Pancreas (tissue), 10 donors: ENCODE measurements around the gene HFM1. TPM values are rescaled to one million over a fixed set of nuclear protein-coding genes. Genes with fewer than 3 reads are reported as not detected.

Experiments
- ATAC-seq, 4 donors: fragments of 200-7000 bp; cut with Tn5 transposase; one replicate each; pipeline versions ENCODE4 v1.8.0 to v1.9.1; 2020; ENCODE audit warnings: mild to moderate bottlenecking in 4 of 4, moderate library complexity in 4 of 4
- DNase-seq, 6 donors: peaks; one replicate each; pipeline ENCODE4 v3.0.0-alpha.2; 2020
- FAIRE-seq: peaks from 2 replicates; lab custom pipeline; 2012; peaks lifted over from hg19 to GRCh38; lab: Jason Lieb, UNC
- H3K27ac ChIP-seq, 4 donors: fragments of 200-600 bp; sonication (generic); 1 replicate in 3 of 4; 2 replicates in 1 of 4; pipeline versions ENCODE4 v1.5.0 to v1.8.0; 2020
- H3K27me3 ChIP-seq, 4 donors: fragments of 200-600 bp; one replicate each; pipeline ENCODE4 v1.8.0; 2021
- H3K36me3 ChIP-seq, 3 donors: fragments of 200-600 bp; sonication (generic) in 1 of 3; one replicate each; pipeline versions ENCODE4 v1.5.0 to v1.8.0; 2020 to 2021
- H3K4me1 ChIP-seq, 3 donors: fragments of 200-600 bp; one replicate each; pipeline ENCODE4 v1.8.0; 2021
- H3K4me3 ChIP-seq, 4 donors: fragments of 200-600 bp; sonication (generic) in 2 of 4; one replicate each; pipeline versions ENCODE4 v1.5.0 to v1.8.0; 2020 to 2021
- H3K9me3 ChIP-seq, 4 donors: fragments of 200-600 bp; one replicate each; pipeline ENCODE4 v1.8.0; 2021
- WGBS, 2 donors: extraction: QIAGEN DNeasy Blood & Tissue Kit; methylation state at CpG; one replicate each; pipeline ENCODE4 v1.1.7; 2013; 5-methylcytosine and 5-hydroxymethylcytosine counted together
- intact Hi-C, 3 donors: fragments of 100-400 bp; cut with DNase I; formaldehyde crosslinking; loops; one replicate each; pipeline versions ENCODE4 v1.11.1 to v1.14.2; 2022
- polyA plus RNA-seq, 2 donors: library from polyadenylated mRNA; stranded (reverse); fragments of 200-250 nt; gene quantifications; one replicate each; pipeline ENCODE4 v1.2.3, GENCODE V29; 2013
- total RNA-seq, 6 donors: library from RNA; stranded (reverse); fragmentation: NEBNext Ultra II Directional in 4 of 6; extraction: Animal tissue kit (Norgen Biotek cat#: 25700) in 4 of 6; gene quantifications; one replicate each; pipeline versions ENCODE4 v1.2.1 to v1.2.4, GENCODE V29; 2021 to 2023
- TF ChIP-seq, protein P1 (sequence below), 4 donors: fragments of 200-600 bp; sonication (generic) in 3 of 4; IDR thresholded peaks; one replicate each; pipeline versions ENCODE4 v1.5.0 to v1.8.0; 2021; ENCODE audit warnings: antibody characterized with exemption in 4 of 4
- donor health status: healthy with polysubstance abuse.
- donor health status: DM: no; HTN: no; CAD: no; lungs with moderate emphysema.
- donor health status: DM: no; HTN: no; CAD: no.
- donor health status: control.
- donor health status: control.
- donor health status: Bipolar disorder and iron deficiency.
- donor health status: DM: yes; HTN: yes; CAD: no.
- donor health status: DM: no; HTN: no; CAD: no.
- donor health status: DM: no; HTN: no; CAD: no.
- donor health status: DM: yes; HTN: yes; CAD: no.

The HFM1 gene
- total and polyA plus RNA-seq, 8 donors: 0.54 to 2.4 (median 1.5) TPM

DNA sequence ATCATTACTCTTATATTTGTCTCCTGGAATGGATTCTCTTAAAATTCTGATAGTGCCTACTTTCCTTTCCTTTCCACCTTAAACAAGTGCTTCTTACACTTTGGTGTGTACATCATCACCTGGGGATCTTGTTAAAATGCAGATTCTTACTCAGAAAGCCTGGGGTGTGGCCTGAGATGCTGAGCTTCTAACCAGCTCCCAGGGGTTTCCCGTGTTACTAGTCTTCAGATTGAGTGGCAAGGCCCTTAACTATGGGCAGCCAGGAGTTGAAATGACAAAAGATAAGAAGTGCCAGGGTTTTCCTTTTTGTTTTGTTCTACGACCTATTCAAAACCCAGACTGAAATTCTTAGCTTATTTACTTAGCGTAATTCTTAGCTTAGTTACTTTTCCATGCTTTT, 159.2 kb downstream of the HFM1 start:
- DNase-seq: no peak
- intact Hi-C loops: no loop called here
- no peak for FAIRE-seq
- Histone ChIP-seq H3K4me1 (no peaks in the 10 kb centered on the region), H3K9me3 (no peaks in the 10 kb centered on the region), H3K36me3 (no peaks in the 10 kb centered on the region), H3K27ac (no peak overlapping the region), H3K27me3 (no peaks in the 10 kb centered on the region), H3K4me3 (no peak overlapping the region)
- no peak for ATAC-seq
- 33 to 39% methylated on average over 3 of the region's 3 CpGs for WGBS, 2 donors
- TF ChIP-seq, protein P1, sequence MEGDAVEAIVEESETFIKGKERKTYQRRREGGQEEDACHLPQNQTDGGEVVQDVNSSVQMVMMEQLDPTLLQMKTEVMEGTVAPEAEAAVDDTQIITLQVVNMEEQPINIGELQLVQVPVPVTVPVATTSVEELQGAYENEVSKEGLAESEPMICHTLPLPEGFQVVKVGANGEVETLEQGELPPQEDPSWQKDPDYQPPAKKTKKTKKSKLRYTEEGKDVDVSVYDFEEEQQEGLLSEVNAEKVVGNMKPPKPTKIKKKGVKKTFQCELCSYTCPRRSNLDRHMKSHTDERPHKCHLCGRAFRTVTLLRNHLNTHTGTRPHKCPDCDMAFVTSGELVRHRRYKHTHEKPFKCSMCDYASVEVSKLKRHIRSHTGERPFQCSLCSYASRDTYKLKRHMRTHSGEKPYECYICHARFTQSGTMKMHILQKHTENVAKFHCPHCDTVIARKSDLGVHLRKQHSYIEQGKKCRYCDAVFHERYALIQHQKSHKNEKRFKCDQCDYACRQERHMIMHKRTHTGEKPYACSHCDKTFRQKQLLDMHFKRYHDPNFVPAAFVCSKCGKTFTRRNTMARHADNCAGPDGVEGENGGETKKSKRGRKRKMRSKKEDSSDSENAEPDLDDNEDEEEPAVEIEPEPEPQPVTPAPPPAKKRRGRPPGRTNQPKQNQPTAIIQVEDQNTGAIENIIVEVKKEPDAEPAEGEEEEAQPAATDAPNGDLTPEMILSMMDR (IDR thresholded peaks at IDR 0.05): no peak

DNA sequence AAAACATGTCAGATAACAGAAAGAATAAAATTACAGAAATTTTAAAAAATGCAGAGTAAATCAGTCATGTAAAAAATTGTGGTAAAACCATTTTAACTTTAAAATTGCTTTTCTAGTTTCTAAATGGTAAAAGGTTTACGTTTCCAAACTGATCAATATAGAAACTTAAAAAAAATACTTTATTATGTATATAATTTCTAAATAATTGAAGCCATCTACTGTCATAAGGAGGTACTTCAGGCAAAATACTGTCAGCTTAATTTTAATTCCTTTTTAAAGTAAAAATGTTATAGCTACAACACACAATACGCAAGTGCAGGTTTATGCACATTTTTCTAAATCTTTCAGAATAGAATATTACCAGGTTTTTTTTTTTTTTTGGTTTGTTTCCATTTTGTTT, 159.9 kb downstream of the HFM1 start:
- Histone ChIP-seq H3K4me1 (no peaks in the 10 kb centered on the region), H3K27me3 (no peaks in the 10 kb centered on the region), H3K27ac (no peak overlapping the region), H3K4me3 (no peak overlapping the region), H3K9me3 (no peaks in the 10 kb centered on the region), H3K36me3 (no peaks in the 10 kb centered on the region)
- WGBS, 2 donors: 50 to 61% methylated on average over 2 of the region's 2 CpGs
- ATAC-seq (no peak), FAIRE-seq (no peak), DNase-seq (no peak)
- intact Hi-C loops: no loop called here
- TF ChIP-seq, protein P1 (IDR thresholded peaks at IDR 0.05): no peak

DNA sequence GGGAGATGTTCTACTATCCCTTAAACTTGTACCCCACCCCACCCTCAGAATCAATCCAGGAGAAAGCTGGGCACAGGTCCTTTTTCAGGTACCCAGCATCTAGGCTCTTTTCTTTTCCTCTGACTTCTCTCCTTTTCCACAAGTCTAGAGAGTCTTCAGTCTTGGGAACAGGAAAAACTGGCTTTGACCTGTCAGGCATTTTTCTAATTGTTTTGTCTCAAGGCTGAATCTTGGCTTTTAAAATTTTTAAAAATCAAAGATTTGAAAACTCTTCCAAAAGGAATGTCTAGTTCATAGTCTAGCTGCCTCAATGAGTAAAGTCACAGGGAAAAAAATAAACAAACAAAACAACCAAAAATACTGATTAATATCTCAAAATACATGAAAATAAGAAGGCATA, 161.5 kb downstream of the HFM1 start:
- no peak overlapping the region for H3K27ac ChIP-seq
- no peak for FAIRE-seq

DNA sequence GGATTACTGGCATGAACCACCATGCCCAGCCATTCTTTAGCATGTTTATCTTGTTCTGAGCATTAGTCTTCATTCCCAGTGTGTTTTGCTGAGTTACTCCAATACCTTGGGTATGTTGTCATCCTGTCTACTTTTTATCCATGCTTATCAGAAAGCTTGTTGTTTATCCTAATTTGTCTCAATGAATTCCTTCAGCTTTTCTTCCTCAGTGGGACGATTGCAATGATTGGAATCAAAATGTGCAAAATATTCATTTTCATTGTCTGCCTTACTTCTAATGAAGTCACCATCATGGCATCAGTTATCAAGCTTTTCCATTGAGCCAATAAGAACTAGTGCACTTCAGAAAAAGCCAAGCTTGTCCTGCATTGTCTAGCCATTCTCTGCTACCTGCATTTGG, 170.5 kb downstream of the HFM1 start:
- TF ChIP-seq, protein P1 (IDR thresholded peaks at IDR 0.05): no peak
- no peak for ATAC-seq
- H3K4me1 ChIP-seq: no peaks in the 10 kb centered on the region
- DNase-seq: no peak
- FAIRE-seq: no peak
- WGBS, 2 donors: 26 to 30% methylated on average over 1 of the region's 1 CpG
- no peak overlapping the region for H3K4me3 ChIP-seq
- H3K9me3 ChIP-seq: no peaks in the 10 kb centered on the region
- H3K27me3 ChIP-seq: no peaks in the 10 kb centered on the region
- no peak overlapping the region for H3K27ac ChIP-seq
- intact Hi-C loops: no loop called here
- H3K36me3 ChIP-seq: no peaks in the 10 kb centered on the region

More for the DNA sequence above, 161.5 kb downstream of the HFM1 start:
- no peak for DNase-seq
- Histone ChIP-seq H3K4me3 (no peak overlapping the region), H3K27me3 (no peaks in the 10 kb centered on the region), H3K9me3 (no peaks in the 10 kb centered on the region), H3K36me3 (no peaks in the 10 kb centered on the region), H3K4me1 (no peaks in the 10 kb centered on the region)
- no peak for ATAC-seq
- TF ChIP-seq, protein P1 (IDR thresholded peaks at IDR 0.05): no peak
- intact Hi-C loops: no loop called here

DNA sequence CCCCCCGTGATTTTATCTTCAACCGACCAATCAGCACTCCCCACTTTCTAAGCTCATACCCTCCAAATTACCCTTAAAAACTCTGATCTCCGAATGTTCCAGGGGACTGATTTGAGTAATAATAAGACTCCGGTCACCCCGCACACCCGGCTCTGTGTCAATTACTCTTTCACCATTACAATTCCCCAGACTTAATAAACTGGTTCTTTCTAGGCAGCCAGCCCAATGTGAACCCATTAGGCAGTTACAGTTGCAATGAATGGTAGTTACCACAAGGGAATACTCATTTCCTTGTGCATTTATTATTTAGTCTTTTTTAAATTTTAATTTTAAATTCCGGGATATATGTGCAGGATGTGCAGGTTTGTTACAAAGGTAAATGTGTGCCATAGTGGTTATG, 177.9 kb downstream of the HFM1 start:
- TF ChIP-seq, protein P1 (IDR thresholded peaks at IDR 0.05): no peak
- H3K27me3 ChIP-seq: no peaks in the 10 kb centered on the region
- intact Hi-C loops: no loop called here
- no peak overlapping the region for H3K4me3 ChIP-seq
- no peak overlapping the region for H3K27ac ChIP-seq
- no peak for FAIRE-seq
- no peaks in the 10 kb centered on the region for H3K36me3 ChIP-seq
- no peaks in the 10 kb centered on the region for H3K9me3 ChIP-seq
- ATAC-seq: no peak
- no peak for DNase-seq
- H3K4me1 ChIP-seq: no peaks in the 10 kb centered on the region
- WGBS, 2 donors: 71 to 72% methylated on average over 7 of the region's 7 CpGs
